KOPT-K1 (cell line): ENCODE data around the gene KCNK10.

Source experiments
- H3K27ac ChIP-seq: fragments of 200-600 bp; sonication (generic); 2 replicates; pipeline ENCODE4 v1.5.1; 2016; ENCODE audit warnings: antibody characterized with exemption, mild to moderate bottlenecking, low read depth, low read length; ENCODE audit not compliant: poor library complexity, severe bottlenecking
- H3K36me3 ChIP-seq: fragments of 200-600 bp; sonication (generic); 2 replicates; pipeline ENCODE4 v1.5.1; 2017; ENCODE audit warnings: antibody characterized with exemption, mild to moderate bottlenecking, low read length, moderate library complexity; ENCODE audit not compliant: insufficient read depth
- H3K9me3 ChIP-seq: fragments of 200-600 bp; sonication (generic); 2 replicates; pipeline ENCODE4 v1.5.1; 2017; ENCODE audit warnings: antibody characterized with exemption, low read length, mild to moderate bottlenecking; ENCODE audit not compliant: insufficient read depth, poor library complexity, severe bottlenecking

Gene KCNK10

GRCh38 chr14:88323086-88323522, at the start of gene KCNK10:
TSS of gene KCNK10 (minus strand) at chr14:88323269. CDS start at chr14:88322798, 471 bp downstream.
- Histone ChIP-seq H3K27ac (no peak within 1 kb of the TSS), H3K9me3 (peaks cover 11% of the 10 kb centered on the region), H3K36me3 (no peaks in the 10 kb centered on the region)

GRCh38 chr14:88369496-88369895, 46.4 kb upstream of the KCNK10 start:
- Histone ChIP-seq H3K9me3 (no peaks in the 10 kb centered on the region), H3K27ac (no peak overlapping the region), H3K36me3 (no peaks in the 10 kb centered on the region)

GRCh38 chr14:88364710-88365413, 41.8 kb upstream of the KCNK10 start:
- Histone ChIP-seq H3K27ac (no peak overlapping the region), H3K36me3 (no peaks in the 10 kb centered on the region), H3K9me3 (no peaks in the 10 kb centered on the region)

GRCh38 chr14:88363644-88364043, 40.6 kb upstream of the KCNK10 start:
- no peaks in the 10 kb centered on the region for H3K9me3 ChIP-seq
- no peaks in the 10 kb centered on the region for H3K36me3 ChIP-seq
- H3K27ac ChIP-seq, result no peak overlapping the region

- H3K36me3 ChIP-seq, result no peaks in the 10 kb centered on the region
- no peaks in the 10 kb centered on the region for H3K9me3 ChIP-seq
- H3K27ac ChIP-seq, result no peak overlapping the region
Observed at GRCh38 chr14:88359500-88359899, 36.4 kb upstream of the KCNK10 start.

GRCh38 chr14:88354358-88354757, 31.3 kb upstream of the KCNK10 start:
- no peak overlapping the region for H3K27ac ChIP-seq
- no peaks in the 10 kb centered on the region for H3K36me3 ChIP-seq
- H3K9me3 ChIP-seq, result no peaks in the 10 kb centered on the region

GRCh38 chr14:88352698-88353097, 29.6 kb upstream of the KCNK10 start:
- H3K9me3 ChIP-seq, result no peaks in the 10 kb centered on the region
- no peaks in the 10 kb centered on the region for H3K36me3 ChIP-seq
- H3K27ac ChIP-seq, result no peak overlapping the region

- Histone ChIP-seq H3K9me3 (no peaks in the 10 kb centered on the region), H3K27ac (no peak overlapping the region), H3K36me3 (no peaks in the 10 kb centered on the region)
Observed at GRCh38 chr14:88351966-88352691, 29.1 kb upstream of the KCNK10 start.

- H3K27ac ChIP-seq, result no peak overlapping the region
- H3K9me3 ChIP-seq, result no peaks in the 10 kb centered on the region
Observed at GRCh38 chr14:88348546-88348945, 25.5 kb upstream of the KCNK10 start.

GRCh38 chr14:88346048-88346639, 23.1 kb upstream of the KCNK10 start:
- Histone ChIP-seq H3K9me3 (no peaks in the 10 kb centered on the region), H3K36me3 (no peaks in the 10 kb centered on the region), H3K27ac (no peak overlapping the region)

More at GRCh38 chr14:88348546-88348945, 25.5 kb upstream of the KCNK10 start:
- no peaks in the 10 kb centered on the region for H3K36me3 ChIP-seq

GRCh38 chr14:88342980-88343379, 19.9 kb upstream of the KCNK10 start:
- no peaks in the 10 kb centered on the region for H3K9me3 ChIP-seq
- H3K27ac ChIP-seq, result no peak overlapping the region
- H3K36me3 ChIP-seq, result no peaks in the 10 kb centered on the region

- H3K36me3 ChIP-seq, result no peaks in the 10 kb centered on the region
- no peaks in the 10 kb centered on the region for H3K9me3 ChIP-seq
- no peak overlapping the region for H3K27ac ChIP-seq
Observed at GRCh38 chr14:88340357-88340756, 17.3 kb upstream of the KCNK10 start.

- Histone ChIP-seq H3K27ac (no peak overlapping the region), H3K36me3 (no peaks in the 10 kb centered on the region), H3K9me3 (no peaks in the 10 kb centered on the region)
Observed at GRCh38 chr14:88333036-88333435, 10.0 kb upstream of the KCNK10 start.

GRCh38 chr14:88327497-88327896, 4.4 kb upstream of the KCNK10 start:
- Histone ChIP-seq H3K9me3 (peaks cover 11% of the 10 kb centered on the region), H3K36me3 (no peaks in the 10 kb centered on the region), H3K27ac (no peak overlapping the region)

- Histone ChIP-seq H3K9me3 (peaks cover 11% of the 10 kb centered on the region), H3K27ac (no peak overlapping the region), H3K36me3 (no peaks in the 10 kb centered on the region)
Observed at GRCh38 chr14:88326352-88327103, 3.5 kb upstream of the KCNK10 start.
